NCI-H2029 (cell line): ENCODE data around the gene TBCC.

Experiments used
- DNase-seq: peaks from one replicate; lab custom pipeline; 2025; lab: John Stamatoyannopoulos, UW

Gene TBCC

DNA sequence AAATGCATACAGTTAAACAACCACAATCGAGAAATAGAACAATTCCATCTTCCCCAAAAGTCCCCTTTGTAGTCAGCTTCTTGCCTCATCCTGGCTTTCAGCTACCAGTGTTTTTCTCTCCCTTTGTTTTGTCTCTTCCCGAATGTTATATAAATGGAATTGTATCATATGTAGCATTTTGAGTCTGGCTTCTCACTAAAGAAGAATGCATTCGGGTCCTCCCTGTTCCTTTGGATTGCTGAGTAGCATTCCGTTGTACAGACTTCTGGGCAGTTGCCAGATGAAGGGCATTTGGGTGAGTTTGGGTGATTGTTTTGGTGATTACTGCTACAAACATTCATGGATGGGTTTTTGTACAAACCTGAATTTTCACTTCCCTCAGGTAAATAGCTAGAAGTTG is 51.3 kb downstream of the TBCC start:
- no peak for DNase-seq
